GM08714 (cell line): ENCODE data around the gene TBC1D17.
A peak's percentile ranks its signal among the peaks of the same experiment; 100 is the strongest.
"Not testable (repeated sequence)": the region's sequence is repeated elsewhere in the genome, so short reads cannot be mapped to it uniquely, and the experiment has no call there.

ENCODE experiments used
- H3K4me3 ChIP-seq: fragments of 200-500 bp; sonication (Bioruptor generic); 2 replicates; pipeline ENCODE4 v1.5.1; 2014; ENCODE audit warnings: mild to moderate bottlenecking, low read length, inconsistent platforms
- ZNF274 ChIP-seq: IDR thresholded peaks from 2 replicates; pipeline ENCODE4 v1.6.1; 2012; ENCODE audit warnings: mild to moderate bottlenecking, low read depth, low read length

The TBC1D17 gene

GRCh38 chr19:49921871-49922795 is 44.6 kb downstream of the TBC1D17 start:
- no peak for TF ChIP-seq ZNF274
- no peak overlapping the region for H3K4me3 ChIP-seq

GRCh38 chr19:49923055-49924003 is 45.8 kb downstream of the TBC1D17 start:
- no peak overlapping the region for H3K4me3 ChIP-seq
- no peak for TF ChIP-seq ZNF274

DNA sequence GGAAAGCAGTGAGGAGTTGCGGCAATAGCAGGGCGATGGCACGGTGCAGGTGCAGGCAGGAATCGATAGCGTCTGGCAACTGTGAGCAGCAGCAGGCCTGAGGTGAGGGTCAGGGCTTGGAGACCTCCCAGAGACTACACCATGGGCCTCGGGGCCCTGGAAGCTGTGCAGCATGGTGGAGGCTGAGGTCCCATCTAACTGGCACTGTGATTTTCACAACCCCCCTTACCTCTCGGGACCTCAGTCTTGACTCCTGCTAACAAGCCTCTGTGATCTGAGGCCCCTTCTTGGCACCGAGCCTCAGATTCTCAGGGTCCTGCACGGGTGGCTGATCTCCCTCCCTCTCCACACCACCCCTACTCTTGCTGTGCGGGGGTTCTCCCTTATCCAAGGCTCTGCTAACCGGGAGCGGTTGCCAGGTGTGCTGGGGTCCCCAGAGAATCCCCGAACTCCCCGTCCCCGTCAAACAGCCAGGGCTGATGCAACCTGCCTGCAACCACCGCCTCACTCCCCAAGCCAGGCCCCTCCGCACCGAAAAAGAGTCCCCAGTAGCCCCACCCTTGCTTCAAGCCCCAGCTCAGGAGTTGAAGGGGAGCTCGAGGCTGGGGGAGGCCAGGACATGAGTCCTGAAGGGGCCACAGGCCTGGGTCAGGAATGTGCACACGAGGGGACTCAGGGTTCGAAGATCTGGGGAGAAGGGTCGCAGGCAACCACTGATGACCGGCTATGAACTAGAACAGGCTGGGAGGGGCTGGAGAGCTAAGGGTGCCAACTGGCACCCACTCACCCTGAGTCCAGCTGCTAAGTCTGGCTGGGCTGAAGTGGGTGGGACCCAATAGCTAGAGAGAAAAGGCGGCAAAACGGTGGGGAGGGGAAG is 46.7 kb downstream of the TBC1D17 start:
- TF ChIP-seq ZNF274 = no peak
- no peak overlapping the region for H3K4me3 ChIP-seq

- H3K4me3 ChIP-seq = not testable (repeated sequence)
Observed at GRCh38 chr19:49924881-49925210, 47.3 kb downstream of the TBC1D17 start.

GRCh38 chr19:49925486-49925885 is 48.0 kb downstream of the TBC1D17 start:
- TF ChIP-seq ZNF274 = no peak
- no peak overlapping the region for H3K4me3 ChIP-seq

DNA sequence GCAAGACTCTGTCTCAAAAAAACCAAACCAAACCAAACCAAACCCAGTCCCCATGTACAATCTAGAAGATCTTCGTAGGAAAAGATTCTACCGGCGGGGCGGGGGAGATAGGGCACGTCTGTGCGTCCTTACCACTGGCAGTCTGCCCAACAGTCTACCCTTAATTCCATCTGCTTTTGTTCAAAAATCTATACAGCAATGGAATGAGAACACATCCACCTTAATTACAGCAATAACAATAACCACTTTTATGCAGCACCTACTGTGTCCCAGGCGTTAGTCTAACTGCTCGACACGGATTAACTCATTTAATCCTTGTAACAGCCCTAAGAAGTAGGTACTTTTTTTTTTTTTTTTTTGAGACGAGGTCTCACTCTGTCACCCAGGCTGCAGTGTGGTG is 49.0 kb downstream of the TBC1D17 start:
- H3K4me3 ChIP-seq = no peak overlapping the region

GRCh38 chr19:49927526-49928264 is 50.2 kb downstream of the TBC1D17 start:
- TF ChIP-seq ZNF274 = no peak
- peak overlapping the region; percentile 98; the same call in 1 of the 2 replicates for H3K4me3 ChIP-seq

More for the DNA sequence above, 49.0 kb downstream of the TBC1D17 start:
- no peak for TF ChIP-seq ZNF274

GRCh38 chr19:49929121-49929610 is 51.7 kb downstream of the TBC1D17 start, which contains the start of the genes ATF5 and NUP62:
Gene ATF5 (plus strand): TSS chr19:49929205. CDS start chr19:49930851, 1,646 bp downstream.
Gene NUP62 (minus strand): TSS chr19:49929504. CDS start chr19:49909807, 19,697 bp downstream.
- TF ChIP-seq ZNF274 = no peak
- H3K4me3 ChIP-seq = peak within 1 kb of the TSS; percentile 98

- H3K4me3 ChIP-seq = peak overlapping the region; percentile 98
- no peak for TF ChIP-seq ZNF274
Observed at GRCh38 chr19:49929611-49930482, 52.3 kb downstream of the TBC1D17 start.

GRCh38 chr19:49930483-49931011 is 53.0 kb downstream of the TBC1D17 start:
- H3K4me3 ChIP-seq = peak overlapping the region; percentile 16; the same call in 1 of the 2 replicates
- no peak for TF ChIP-seq ZNF274

- H3K4me3 ChIP-seq = no peak overlapping the region
- TF ChIP-seq ZNF274 = no peak
Observed at GRCh38 chr19:49931293-49932040, 54.0 kb downstream of the TBC1D17 start.
